ENCODE results near the gene PRELID1. TPM values are rescaled to one million over a fixed set of nuclear protein-coding genes. Genes with fewer than 3 reads are reported as not detected.

Gene PRELID1
- total RNA-seq, 2 donors from 2014 or later, result 118 to 128 TPM

DNA sequence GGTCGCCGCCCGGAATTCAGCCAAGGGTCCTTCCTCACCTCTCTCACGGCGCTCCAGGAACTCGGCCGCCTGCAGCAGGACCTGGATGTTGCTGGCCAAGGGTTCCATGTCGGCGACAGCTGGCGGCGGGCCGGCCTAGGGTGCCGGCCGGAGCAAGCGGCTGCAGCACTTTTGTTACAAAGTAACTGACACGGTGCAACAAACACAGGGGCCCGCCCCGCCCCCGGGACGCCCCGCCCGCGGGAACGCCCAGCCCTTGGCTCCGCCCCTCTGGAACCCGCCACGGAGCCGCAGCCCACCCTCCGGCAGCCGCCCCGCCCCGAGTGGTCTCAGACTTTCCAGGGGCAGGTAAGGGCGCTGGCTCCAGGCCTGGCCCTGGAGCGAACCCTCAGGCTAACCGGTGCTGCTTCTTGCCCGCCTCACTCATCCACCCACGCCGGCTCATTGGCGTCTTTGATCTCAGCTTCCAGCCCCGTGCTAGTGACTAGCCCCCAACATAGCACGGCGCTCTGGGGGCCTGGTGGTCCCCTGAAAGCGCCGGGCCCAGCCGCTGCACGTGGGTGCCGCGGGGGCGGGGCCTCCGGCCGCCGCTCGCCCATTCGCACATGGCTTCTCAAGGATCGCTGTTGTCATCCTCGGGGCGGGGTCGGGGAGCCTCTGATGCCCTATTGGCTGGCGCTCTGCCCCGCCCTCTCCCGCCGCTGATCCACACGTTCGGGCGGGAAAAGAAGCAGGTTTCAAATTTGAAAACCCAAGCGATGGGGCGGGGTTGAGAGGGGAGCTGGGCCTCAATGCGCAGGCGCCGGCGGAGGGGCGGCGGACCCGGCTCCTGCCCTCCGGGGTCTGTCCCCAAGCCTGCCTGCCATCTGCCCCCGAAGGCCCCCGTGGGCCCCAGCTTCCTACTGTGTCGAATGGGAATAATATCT is 8.4 kb downstream of the PRELID1 start, which contains the start of gene MXD3:
MXD3 (minus strand) TSS at position 176 of the 926 bp plus-strand sequence; CDS start at position 108, 68 bp downstream.
- H3K4me3 Mint-ChIP-seq, result peak within 1 kb of the TSS; percentile 79 to 92
- DNase-seq (peak; percentile 99), ATAC-seq (replicated peaks in 1 of 2) (peak; percentile 87 to 88)
- peaks cover 40% of the 10 kb centered on the region for H3K4me1 Mint-ChIP-seq (ENCODE audit: low read depth)
- H3K36me3 Mint-ChIP-seq (ENCODE audit: insufficient read depth in 2 of 2), result peaks cover 7% of the 10 kb centered on the region in 2 donors
- H3K27me3 Mint-ChIP-seq (ENCODE audit: low read depth), result no peaks in the 10 kb centered on the region
- no peaks in the 10 kb centered on the region for H3K9me3 Mint-ChIP-seq
- peak within 1 kb of the TSS; percentile 80 for H3K27ac Mint-ChIP-seq

DNA sequence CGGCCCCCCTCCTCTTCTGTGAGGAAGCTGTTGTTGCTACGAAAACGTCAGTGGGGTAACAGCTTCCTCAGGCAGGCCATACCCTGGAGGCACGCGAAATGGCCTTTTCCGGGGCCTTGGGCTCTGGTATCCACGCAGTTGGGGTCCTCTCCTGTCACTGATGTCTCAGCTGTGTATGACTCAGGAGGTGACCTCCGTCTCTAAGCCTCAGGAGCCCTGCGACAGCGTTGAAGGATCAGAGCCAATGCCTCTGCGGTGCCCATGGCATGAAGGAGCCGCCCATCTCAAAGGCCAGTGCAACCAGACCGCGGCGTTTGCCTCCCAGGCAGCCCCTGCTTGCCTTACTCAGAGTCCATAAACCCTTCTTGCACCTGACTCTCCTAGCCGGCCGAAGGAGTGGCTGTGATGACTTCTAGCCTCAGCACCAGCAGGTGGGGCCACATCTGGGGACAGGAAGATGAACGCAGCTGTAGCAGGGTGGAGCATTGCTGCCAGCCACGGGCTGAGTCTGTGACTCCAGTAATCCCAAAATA is 9.1 kb downstream of the PRELID1 start:
- H3K4me3 Mint-ChIP-seq, result peak overlapping the region; percentile 79 to 92
- no peaks in the 10 kb centered on the region for H3K9me3 Mint-ChIP-seq

DNA sequence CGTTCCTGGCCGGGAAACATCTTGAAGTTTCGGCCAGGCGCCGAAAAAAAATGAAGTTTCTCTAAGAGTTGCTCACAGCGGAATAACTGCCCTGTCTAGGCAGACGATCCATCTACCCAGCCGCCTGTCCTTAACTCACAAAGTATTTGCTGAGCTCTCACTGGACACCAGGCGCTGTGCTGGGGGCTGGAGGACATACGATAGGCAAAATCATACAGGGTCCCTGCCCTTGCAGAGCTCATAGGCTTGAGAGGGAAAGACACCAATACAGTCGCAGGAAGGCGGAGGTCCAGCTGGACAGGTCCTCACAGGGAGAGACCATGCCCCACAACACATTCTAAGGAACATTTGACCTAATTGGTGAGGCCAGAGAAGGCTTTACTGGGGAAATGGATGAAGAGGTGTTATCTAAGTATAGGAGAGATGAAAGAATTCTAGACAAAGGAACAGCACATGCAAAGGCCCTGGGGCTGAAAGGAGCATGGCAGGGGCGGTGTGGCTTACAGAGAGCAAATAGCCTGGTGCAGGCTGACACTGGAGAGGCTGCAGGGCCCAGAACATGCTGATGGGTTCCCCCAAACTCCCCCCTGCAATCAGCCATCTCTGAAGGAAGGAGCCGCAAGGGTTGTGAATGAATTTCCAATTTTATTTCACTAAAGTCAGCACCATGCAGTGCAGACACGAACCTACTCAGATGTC is 10.1 kb downstream of the PRELID1 start:
- DNase-seq (no peak), ATAC-seq (replicated peaks in 1 of 2) (no peak)
- peaks cover 44% of the 10 kb centered on the region for H3K4me1 Mint-ChIP-seq (ENCODE audit: low read depth)
- H3K36me3 Mint-ChIP-seq (ENCODE audit: insufficient read depth in 2 of 2), result peaks cover 7% of the 10 kb centered on the region in 2 donors
- H3K9me3 Mint-ChIP-seq, result no peaks in the 10 kb centered on the region
- H3K4me3 Mint-ChIP-seq, result peak overlapping the region; percentile 79 to 92
- H3K27ac Mint-ChIP-seq, result no peak overlapping the region
- no peaks in the 10 kb centered on the region for H3K27me3 Mint-ChIP-seq (ENCODE audit: low read depth)

More for the DNA sequence above, 9.1 kb downstream of the PRELID1 start:
- peak; percentile 69 to 76 for DNase-seq
- Mint-ChIP-seq H3K4me1 (ENCODE audit: low read depth) (peaks cover 39% of the 10 kb centered on the region), H3K27me3 (ENCODE audit: low read depth) (no peaks in the 10 kb centered on the region), H3K27ac (peak overlapping the region; percentile 80), H3K36me3 (ENCODE audit: insufficient read depth in 2 of 2) (peaks cover 7% of the 10 kb centered on the region in 2 donors)
- peak; percentile 39 to 41 for ATAC-seq (replicated peaks in 1 of 2)

DNA sequence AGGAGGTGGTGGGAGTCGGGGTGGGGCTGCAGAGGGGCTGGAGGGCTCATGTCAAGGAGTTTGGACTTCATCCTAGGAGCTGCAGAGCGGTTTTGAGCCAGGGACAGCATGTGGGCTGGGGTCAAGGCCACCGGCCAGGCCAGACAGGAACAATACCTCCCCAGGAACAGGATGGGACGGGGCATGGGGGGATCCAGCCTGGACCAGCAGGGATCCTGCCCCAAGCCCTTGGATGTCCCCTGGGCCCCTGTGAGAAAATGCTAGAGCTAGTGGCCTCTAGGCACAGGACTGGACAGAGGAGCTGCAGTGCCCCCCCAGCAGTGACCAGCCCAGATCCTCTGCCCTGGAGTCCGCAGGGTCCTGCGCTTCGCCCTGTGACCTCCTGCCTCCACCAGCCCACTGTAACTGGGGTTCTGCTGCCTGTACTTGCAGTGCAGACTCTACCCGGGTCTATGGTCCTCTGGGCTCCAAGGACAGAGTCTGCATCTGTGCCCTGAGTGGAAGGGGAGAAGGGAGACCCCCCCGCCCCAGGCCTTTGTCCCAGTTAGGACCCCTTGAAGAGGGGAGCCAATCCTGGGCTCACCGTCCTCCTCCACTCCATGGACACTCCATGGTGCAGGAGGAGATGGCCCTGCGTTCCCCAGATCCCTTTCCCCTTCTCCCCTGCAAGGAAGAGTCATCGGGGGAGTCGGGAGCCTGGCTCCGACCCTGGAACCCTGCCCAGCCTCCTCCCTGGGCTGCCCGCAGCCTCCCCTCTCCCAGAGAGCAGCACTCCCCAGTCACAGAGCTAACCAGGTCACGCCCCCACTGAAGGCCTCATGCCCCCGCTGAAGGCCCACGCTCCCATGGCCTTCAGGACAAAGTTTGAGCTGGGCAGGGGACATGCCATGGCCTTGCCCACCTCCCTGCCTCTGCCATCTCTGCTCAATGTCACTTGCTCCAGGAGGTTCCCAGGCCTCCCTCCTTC is 11.1 kb downstream of the PRELID1 start:
- Mint-ChIP-seq H3K9me3 (no peaks in the 10 kb centered on the region), H3K4me3 (no peak overlapping the region), H3K27me3 (ENCODE audit: low read depth) (no peaks in the 10 kb centered on the region), H3K27ac (no peak overlapping the region), H3K4me1 (ENCODE audit: low read depth) (peaks cover 38% of the 10 kb centered on the region), H3K36me3 (ENCODE audit: insufficient read depth in 2 of 2) (peaks cover 4 to 6% of the 10 kb centered on the region in 2 donors)
- DNase-seq, result no peak
- ATAC-seq (replicated peaks in 1 of 2), result no peak

DNA sequence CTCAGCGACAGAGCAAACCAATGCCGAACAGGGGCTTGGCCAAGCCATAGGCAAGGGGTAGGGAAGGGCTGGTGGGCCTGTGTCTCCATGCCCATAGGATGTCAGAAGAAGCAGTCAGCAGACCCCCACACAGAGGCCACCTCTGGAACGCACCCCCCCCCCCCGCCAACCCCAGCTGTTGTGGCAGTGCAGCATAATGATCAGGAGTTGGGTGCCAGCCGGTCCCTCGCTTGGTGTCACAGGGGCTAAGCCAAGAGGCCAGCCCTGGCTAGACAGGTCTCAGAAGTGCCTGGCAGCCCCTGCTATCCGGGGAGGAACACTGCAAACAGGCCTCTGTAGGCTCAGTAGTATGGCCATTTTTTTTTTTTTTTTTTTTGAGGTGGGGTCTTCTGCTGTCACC is 11.8 kb downstream of the PRELID1 start:
- peaks cover 6 to 8% of the 10 kb centered on the region in 2 donors for H3K36me3 Mint-ChIP-seq (ENCODE audit: insufficient read depth in 2 of 2)
- peaks cover 40% of the 10 kb centered on the region for H3K4me1 Mint-ChIP-seq (ENCODE audit: low read depth)

DNA sequence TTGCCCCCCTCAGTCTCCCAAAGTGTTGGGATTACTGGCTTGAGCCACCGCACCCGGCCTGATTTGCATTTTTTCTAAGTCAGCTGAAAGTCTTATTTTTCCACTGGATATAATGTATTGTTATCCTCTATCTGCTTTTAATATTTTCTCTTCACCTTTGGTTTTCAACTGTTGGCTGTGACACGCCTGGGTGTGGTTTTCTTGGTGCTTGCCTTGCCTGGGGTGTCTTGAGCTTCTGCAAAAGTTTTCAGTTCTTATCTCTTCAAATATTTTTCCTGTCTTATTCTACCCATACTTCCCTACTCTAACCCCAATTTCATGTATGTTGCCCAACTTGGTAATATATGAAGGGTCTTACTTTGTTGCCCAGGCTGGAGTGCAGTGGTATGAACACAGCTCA is 12.4 kb downstream of the PRELID1 start:
- Mint-ChIP-seq H3K36me3 (ENCODE audit: insufficient read depth in 2 of 2) (peaks cover 3 to 5% of the 10 kb centered on the region in 2 donors), H3K4me1 (ENCODE audit: low read depth) (peaks cover 35% of the 10 kb centered on the region), H3K4me3 (no peak overlapping the region), H3K9me3 (no peaks in the 10 kb centered on the region), H3K27ac (no peak overlapping the region), H3K27me3 (ENCODE audit: low read depth) (no peaks in the 10 kb centered on the region)
- DNase-seq, result no peak
- ATAC-seq (replicated peaks in 1 of 2), result no peak

More for the DNA sequence above, 11.8 kb downstream of the PRELID1 start:
- Mint-ChIP-seq H3K27me3 (ENCODE audit: low read depth) (no peaks in the 10 kb centered on the region), H3K4me3 (no peak overlapping the region), H3K27ac (no peak overlapping the region), H3K9me3 (no peaks in the 10 kb centered on the region)
- ATAC-seq (replicated peaks in 1 of 2) (no peak), DNase-seq (no peak)

DNA sequence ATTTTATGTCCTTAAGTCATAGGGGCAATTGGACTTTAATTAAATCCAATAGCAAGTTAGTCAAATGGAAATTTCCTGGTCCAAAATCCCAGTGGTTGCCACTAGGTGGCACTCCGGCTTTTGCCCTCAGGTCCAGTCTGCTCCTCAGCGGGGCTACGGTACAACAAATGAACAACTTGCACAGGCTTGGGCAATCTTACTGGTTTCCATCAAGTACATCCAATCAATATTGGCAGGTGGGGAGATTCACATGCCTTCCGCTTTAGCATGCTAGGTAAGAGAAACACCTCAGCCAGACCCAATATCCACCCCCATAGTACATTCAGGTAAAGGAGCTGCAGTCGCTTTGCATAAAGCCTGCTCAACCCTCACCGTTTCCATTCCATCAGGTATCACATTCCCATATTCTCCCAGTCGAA is 14.4 kb downstream of the PRELID1 start:
- DNase-seq (peak; percentile 72 to 76), ATAC-seq (replicated peaks in 1 of 2) (peak; percentile 55 to 68)
- H3K4me1 Mint-ChIP-seq (ENCODE audit: low read depth), result peaks cover 30% of the 10 kb centered on the region
- H3K4me3 Mint-ChIP-seq, result no peak overlapping the region
- no peak overlapping the region for H3K27ac Mint-ChIP-seq
- H3K36me3 Mint-ChIP-seq (ENCODE audit: insufficient read depth in 2 of 2), result peaks cover 5 to 8% of the 10 kb centered on the region in 2 donors
- H3K9me3 Mint-ChIP-seq, result no peaks in the 10 kb centered on the region
- H3K27me3 Mint-ChIP-seq (ENCODE audit: low read depth), result no peaks in the 10 kb centered on the region

DNA sequence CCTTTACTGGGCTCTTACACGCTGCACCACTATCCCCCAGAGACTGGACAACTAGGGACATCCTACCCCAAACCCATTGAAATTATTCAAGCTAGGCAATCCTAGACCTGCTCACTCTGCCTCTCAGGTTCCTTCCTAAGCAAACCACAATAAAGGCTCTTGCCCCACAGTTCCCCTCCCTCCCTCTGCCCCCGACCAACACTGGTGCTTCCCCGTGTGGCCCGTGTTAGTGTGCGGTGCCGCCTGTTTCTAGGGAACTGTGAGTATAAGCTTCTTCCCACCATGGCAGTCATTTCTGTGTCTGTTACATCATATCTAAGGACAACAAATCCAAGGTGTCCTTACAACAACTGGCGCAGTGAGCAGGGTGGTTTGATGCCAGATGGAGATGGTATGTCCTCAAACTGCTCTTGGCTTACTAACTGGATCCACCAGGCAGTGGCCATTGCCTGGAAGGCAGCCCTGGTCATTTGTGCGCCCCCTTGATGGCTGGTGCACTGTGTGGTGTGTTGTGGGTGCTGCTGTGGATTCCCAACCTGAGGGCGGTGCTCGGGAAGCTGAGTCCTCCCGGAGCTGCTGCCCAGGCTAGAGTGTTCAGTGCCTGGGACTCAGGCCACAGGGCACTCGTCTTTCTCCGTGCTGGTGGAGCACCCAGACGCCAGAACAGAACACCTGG is 16.5 kb downstream of the PRELID1 start:
- no peak overlapping the region for H3K4me3 Mint-ChIP-seq
- peak; percentile 48 to 52 for ATAC-seq (replicated peaks in 1 of 2)

DNA sequence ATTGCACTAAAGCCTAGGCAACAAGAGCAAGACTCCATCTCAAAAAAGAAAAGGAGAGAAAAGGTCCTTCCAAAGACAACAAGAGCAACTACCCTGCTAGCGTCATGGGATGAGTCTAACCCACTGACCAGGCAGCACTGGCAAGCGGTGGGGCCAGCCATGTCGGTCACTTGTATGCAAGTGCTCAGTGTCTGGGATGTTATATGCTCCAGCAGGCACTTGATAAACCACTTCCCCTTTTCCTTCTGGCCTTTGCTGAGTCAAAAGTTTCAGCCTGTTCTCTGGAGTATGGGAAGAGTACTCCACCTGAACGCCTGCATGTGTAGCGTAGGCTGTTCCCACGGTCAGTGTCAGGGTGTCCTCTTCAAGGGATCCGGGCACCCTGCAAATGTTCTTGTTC is 17.3 kb downstream of the PRELID1 start:
- no peak overlapping the region for H3K4me3 Mint-ChIP-seq
- peaks cover 36% of the 10 kb centered on the region for H3K4me1 Mint-ChIP-seq (ENCODE audit: low read depth)
- no peak overlapping the region for H3K27ac Mint-ChIP-seq
- peaks cover 5 to 8% of the 10 kb centered on the region in 2 donors for H3K36me3 Mint-ChIP-seq (ENCODE audit: insufficient read depth in 2 of 2)
- ATAC-seq (replicated peaks in 1 of 2) (no peak), DNase-seq (no peak)
- no peaks in the 10 kb centered on the region for H3K27me3 Mint-ChIP-seq (ENCODE audit: low read depth)
- H3K9me3 Mint-ChIP-seq, result no peaks in the 10 kb centered on the region

More for the DNA sequence above, 16.5 kb downstream of the PRELID1 start:
- DNase-seq, result no peak
- Mint-ChIP-seq H3K36me3 (ENCODE audit: insufficient read depth in 2 of 2) (peaks cover 5 to 8% of the 10 kb centered on the region in 2 donors), H3K9me3 (no peaks in the 10 kb centered on the region), H3K4me1 (ENCODE audit: low read depth) (peaks cover 35% of the 10 kb centered on the region), H3K27ac (no peak overlapping the region), H3K27me3 (ENCODE audit: low read depth) (no peaks in the 10 kb centered on the region)

DNA sequence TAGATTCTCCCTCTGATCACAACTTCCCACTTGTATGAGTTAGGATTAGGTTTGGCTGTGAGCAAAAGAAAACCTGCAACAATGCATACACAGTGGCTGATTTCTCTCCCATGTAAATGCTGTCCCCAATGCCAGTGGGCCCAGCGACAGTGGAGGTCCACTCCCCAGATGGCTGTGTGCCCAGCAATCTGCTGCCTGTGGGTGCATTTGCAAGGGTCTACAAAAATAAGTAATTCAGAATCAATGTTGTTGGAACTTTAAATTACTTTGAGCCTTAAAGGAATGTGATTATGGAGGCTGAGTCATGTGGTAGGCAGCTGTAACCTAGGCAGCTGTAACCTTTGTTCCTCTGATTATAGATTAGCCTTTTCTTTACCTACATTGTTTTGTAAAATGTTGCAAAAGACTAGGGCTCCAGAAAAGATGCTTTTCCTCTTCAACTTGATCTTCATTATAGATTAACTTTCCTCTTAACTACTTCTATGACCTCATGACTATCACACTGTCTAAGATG is 22.3 kb downstream of the PRELID1 start:
- no peak for DNase-seq
- H3K27me3 Mint-ChIP-seq (ENCODE audit: low read depth), result no peaks in the 10 kb centered on the region
- H3K27ac Mint-ChIP-seq, result no peak overlapping the region
- no peaks in the 10 kb centered on the region for H3K9me3 Mint-ChIP-seq
- H3K4me1 Mint-ChIP-seq (ENCODE audit: low read depth), result peaks cover 33% of the 10 kb centered on the region
- H3K4me3 Mint-ChIP-seq, result no peak overlapping the region
- ATAC-seq (replicated peaks in 1 of 2), result no peak
- peaks cover 2 to 6% of the 10 kb centered on the region in 2 donors for H3K36me3 Mint-ChIP-seq (ENCODE audit: insufficient read depth in 2 of 2)

DNA sequence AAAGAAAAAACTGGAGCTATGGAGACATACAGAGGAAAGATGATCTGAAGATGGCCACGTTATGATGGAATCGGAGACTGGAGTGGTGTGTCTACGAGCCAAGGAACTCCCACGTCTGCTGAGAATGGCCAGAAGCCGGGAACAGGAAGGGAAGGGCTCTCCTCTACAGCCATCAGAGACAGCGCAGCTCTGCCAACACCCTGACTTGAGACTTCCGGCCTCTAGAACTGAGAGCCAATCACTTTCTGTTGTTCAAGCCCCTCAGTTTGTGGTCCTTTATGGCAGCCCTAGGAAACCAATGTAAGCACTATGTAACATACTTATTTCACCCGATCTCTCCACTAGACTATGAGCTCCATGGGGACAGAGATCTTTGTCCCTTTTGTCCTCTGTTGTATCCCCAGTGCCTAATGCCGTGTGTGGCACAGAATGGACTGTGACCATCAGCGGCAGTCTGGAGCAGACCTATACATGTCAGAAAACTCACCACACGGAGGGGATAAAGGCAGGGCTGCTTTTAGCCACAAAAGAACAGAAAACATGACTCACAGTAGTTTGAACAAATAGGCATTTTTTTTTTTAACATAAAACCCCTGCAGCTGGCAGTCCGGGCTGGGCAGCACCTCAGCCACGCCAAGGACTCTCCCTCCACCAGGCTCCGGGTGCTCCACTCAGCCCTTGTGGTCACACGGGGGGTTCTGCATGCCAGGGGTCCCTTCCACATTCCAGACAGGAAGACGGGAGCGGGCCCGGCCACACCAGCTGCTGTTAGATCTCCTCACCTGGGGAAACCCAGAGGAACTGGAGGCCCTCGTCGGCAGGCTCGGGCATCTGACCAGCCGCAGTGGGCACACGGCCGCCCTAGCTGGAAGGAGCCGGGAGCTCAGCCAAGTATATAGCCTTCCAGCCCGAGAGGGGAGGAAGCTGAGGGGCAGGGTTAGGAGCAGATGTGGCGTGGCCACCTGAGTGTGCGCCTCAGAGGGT is 24.2 kb downstream of the PRELID1 start:
- Mint-ChIP-seq H3K27me3 (ENCODE audit: low read depth) (no peaks in the 10 kb centered on the region), H3K36me3 (ENCODE audit: insufficient read depth in 2 of 2) (peaks cover 0 to 8% of the 10 kb centered on the region in 2 donors), H3K27ac (no peak overlapping the region), H3K4me3 (peak overlapping the region; percentile 10 to 35), H3K4me1 (ENCODE audit: low read depth) (peaks cover 31% of the 10 kb centered on the region), H3K9me3 (no peaks in the 10 kb centered on the region)
- ATAC-seq (replicated peaks in 1 of 2) (peak; percentile 84 to 91), DNase-seq (peak in 1 of 2 donors; percentile 37)

Data from activated T-cell treated with anti-CD3 and anti-CD28 coated beads, Interleukin-2, amount 50 U/mL, for 72 hours (primary cell).